ENCODE data around the gene HEATR5B.

HEATR5B gene

GRCh38 chr2:37105150-37105549, 21.0 kb upstream of the HEATR5B start:
- TF ChIP-seq POLR2AphosphoS5 (IDR thresholded peaks at IDR 0.05; ENCODE audit: low read depth, low read length) (no peak), SPI1 (IDR thresholded peaks at IDR 0.05; ENCODE audit: low read depth, low read length) (no peak), PAX5 (IDR thresholded peaks at IDR 0.05; ENCODE audit: insufficient read depth, low read length, severe bottlenecking) (no peak), POU2F2 (IDR thresholded peaks at IDR 0.05; ENCODE audit: low read depth, low read length) (no peak), TAF1 (IDR thresholded peaks at IDR 0.05; ENCODE audit: low read depth, low read length) (no peak), POLR2A (IDR thresholded peaks at IDR 0.05; ENCODE audit: low read depth, low read length) (no peak)
- FAIRE-seq (no peak), DNase-seq (ENCODE audit: insufficient read length, low spot score) (no peak)

- FAIRE-seq (no peak), DNase-seq (ENCODE audit: insufficient read length, low spot score) (no peak)
- TF ChIP-seq POU2F2 (IDR thresholded peaks at IDR 0.05; ENCODE audit: low read depth, low read length) (no peak), PAX5 (IDR thresholded peaks at IDR 0.05; ENCODE audit: insufficient read depth, low read length, severe bottlenecking) (no peak), SPI1 (IDR thresholded peaks at IDR 0.05; ENCODE audit: low read depth, low read length) (no peak), POLR2A (IDR thresholded peaks at IDR 0.05; ENCODE audit: low read depth, low read length) (no peak), TAF1 (IDR thresholded peaks at IDR 0.05; ENCODE audit: low read depth, low read length) (no peak), POLR2AphosphoS5 (IDR thresholded peaks at IDR 0.05; ENCODE audit: low read depth, low read length) (no peak)
These were observed 20.0 kb upstream of the HEATR5B start for GRCh38 chr2:37104178-37104577.

GRCh38 chr2:37102588-37102987, 18.4 kb upstream of the HEATR5B start:
- no peak for FAIRE-seq
- no peak for TF ChIP-seq PAX5 (IDR thresholded peaks at IDR 0.05; ENCODE audit: insufficient read depth, low read length, severe bottlenecking)
- TF ChIP-seq POU2F2 (IDR thresholded peaks at IDR 0.05; ENCODE audit: low read depth, low read length) = no peak
- TF ChIP-seq SPI1 (IDR thresholded peaks at IDR 0.05; ENCODE audit: low read depth, low read length) = no peak
- TF ChIP-seq POLR2A (IDR thresholded peaks at IDR 0.05; ENCODE audit: low read depth, low read length) = no peak
- TF ChIP-seq POLR2AphosphoS5 (IDR thresholded peaks at IDR 0.05; ENCODE audit: low read depth, low read length) = no peak

GRCh38 chr2:37100054-37100453, 15.9 kb upstream of the HEATR5B start:
- no peak for TF ChIP-seq TAF1 (IDR thresholded peaks at IDR 0.05; ENCODE audit: low read depth, low read length)
- TF ChIP-seq POU2F2 (IDR thresholded peaks at IDR 0.05; ENCODE audit: low read depth, low read length) = no peak
- TF ChIP-seq PAX5 (IDR thresholded peaks at IDR 0.05; ENCODE audit: insufficient read depth, low read length, severe bottlenecking) = no peak
- no peak for TF ChIP-seq POLR2A (IDR thresholded peaks at IDR 0.05; ENCODE audit: low read depth, low read length)
- no peak for TF ChIP-seq SPI1 (IDR thresholded peaks at IDR 0.05; ENCODE audit: low read depth, low read length)
- no peak for TF ChIP-seq POLR2AphosphoS5 (IDR thresholded peaks at IDR 0.05; ENCODE audit: low read depth, low read length)
- no peak for DNase-seq (ENCODE audit: insufficient read length, low spot score)
- FAIRE-seq = no peak

More at GRCh38 chr2:37102588-37102987, 18.4 kb upstream of the HEATR5B start:
- DNase-seq (ENCODE audit: insufficient read length, low spot score) = no peak

- DNase-seq (ENCODE audit: insufficient read length, low spot score) = no peak
- no peak for FAIRE-seq
- no peak for TF ChIP-seq TAF1 (IDR thresholded peaks at IDR 0.05; ENCODE audit: low read depth, low read length)
- no peak for TF ChIP-seq POLR2AphosphoS5 (IDR thresholded peaks at IDR 0.05; ENCODE audit: low read depth, low read length)
- no peak for TF ChIP-seq SPI1 (IDR thresholded peaks at IDR 0.05; ENCODE audit: low read depth, low read length)
- TF ChIP-seq POLR2A (IDR thresholded peaks at IDR 0.05; ENCODE audit: low read depth, low read length) = no peak
- no peak for TF ChIP-seq PAX5 (IDR thresholded peaks at IDR 0.05; ENCODE audit: insufficient read depth, low read length, severe bottlenecking)
- TF ChIP-seq POU2F2 (IDR thresholded peaks at IDR 0.05; ENCODE audit: low read depth, low read length) = no peak
These were observed 14.4 kb upstream of the HEATR5B start for GRCh38 chr2:37098416-37099118.

DNA sequence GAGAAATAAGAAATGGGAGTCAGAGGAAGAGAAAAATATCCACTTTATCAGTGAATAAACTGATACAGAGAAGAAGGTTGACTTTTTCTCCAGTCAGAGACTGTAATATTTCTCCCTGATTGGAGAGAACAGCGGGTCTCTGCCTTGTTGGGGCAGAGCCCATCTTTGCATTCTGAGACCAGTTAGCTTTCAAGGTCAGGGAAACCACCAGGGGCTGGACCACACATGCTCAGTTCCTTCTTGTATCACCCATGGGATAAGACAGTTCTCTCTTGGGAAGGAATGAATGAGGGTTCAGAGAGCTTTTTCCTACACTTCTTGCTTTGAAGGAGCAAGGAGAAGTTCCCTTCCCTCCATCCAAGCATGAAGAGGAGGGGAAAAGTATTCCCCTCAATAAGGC, 12.4 kb upstream of the HEATR5B start:
- FAIRE-seq = peak; percentile 40
- 0 out of 2 replicates have a peak, but pooled peaks have one; percentile 26 for TF ChIP-seq SPI1 (IDR thresholded peaks at IDR 0.05; ENCODE audit: low read depth, low read length)
- no peak for TF ChIP-seq TAF1 (IDR thresholded peaks at IDR 0.05; ENCODE audit: low read depth, low read length)
- TF ChIP-seq POU2F2 (IDR thresholded peaks at IDR 0.05; ENCODE audit: low read depth, low read length) = no peak
- TF ChIP-seq POLR2AphosphoS5 (IDR thresholded peaks at IDR 0.05; ENCODE audit: low read depth, low read length) = no peak
- no peak for DNase-seq (ENCODE audit: insufficient read length, low spot score)

- TF ChIP-seq TAF1 (IDR thresholded peaks at IDR 0.05; ENCODE audit: low read depth, low read length) (no peak), POLR2AphosphoS5 (IDR thresholded peaks at IDR 0.05; ENCODE audit: low read depth, low read length) (no peak), POU2F2 (IDR thresholded peaks at IDR 0.05; ENCODE audit: low read depth, low read length) (no peak), PAX5 (IDR thresholded peaks at IDR 0.05; ENCODE audit: insufficient read depth, low read length, severe bottlenecking) (no peak), SPI1 (IDR thresholded peaks at IDR 0.05; ENCODE audit: low read depth, low read length) (peak; percentile 71)
- no peak for DNase-seq (ENCODE audit: insufficient read length, low spot score)
- FAIRE-seq = peak; percentile 48
These were observed 7.7 kb upstream of the HEATR5B start for GRCh38 chr2:37091873-37092272.

- TF ChIP-seq POLR2AphosphoS5 (IDR thresholded peaks at IDR 0.05; ENCODE audit: low read depth, low read length) = peak; percentile 53; the same call in 1 of the 2 replicates
- no peak for TF ChIP-seq PAX5 (IDR thresholded peaks at IDR 0.05; ENCODE audit: insufficient read depth, low read length, severe bottlenecking)
- peak; percentile 41; the same call in 1 of the 2 replicates for TF ChIP-seq POLR2A (IDR thresholded peaks at IDR 0.05; ENCODE audit: low read depth, low read length)
- peak; percentile 99 for TF ChIP-seq SPI1 (IDR thresholded peaks at IDR 0.05; ENCODE audit: low read depth, low read length)
- no peak for TF ChIP-seq TAF1 (IDR thresholded peaks at IDR 0.05; ENCODE audit: low read depth, low read length)
- no peak for TF ChIP-seq POU2F2 (IDR thresholded peaks at IDR 0.05; ENCODE audit: low read depth, low read length)
- FAIRE-seq (peak; percentile 94), DNase-seq (ENCODE audit: insufficient read length, low spot score) (peak; percentile 9)
These were observed 5.9 kb upstream of the HEATR5B start for GRCh38 chr2:37090019-37090477.

- FAIRE-seq = no peak
- no peak for TF ChIP-seq SPI1 (IDR thresholded peaks at IDR 0.05; ENCODE audit: low read depth, low read length)
- DNase-seq (ENCODE audit: insufficient read length, low spot score) = no peak
These were observed 1.6 kb upstream of the HEATR5B start for GRCh38 chr2:37085731-37086147.

- DNase-seq (ENCODE audit: insufficient read length, low spot score) (no peak), FAIRE-seq (no peak)
- TF ChIP-seq PAX5 (IDR thresholded peaks at IDR 0.05; ENCODE audit: insufficient read depth, low read length, severe bottlenecking) (no peak), TAF1 (IDR thresholded peaks at IDR 0.05; ENCODE audit: low read depth, low read length) (no peak), POU2F2 (IDR thresholded peaks at IDR 0.05; ENCODE audit: low read depth, low read length) (no peak), SPI1 (IDR thresholded peaks at IDR 0.05; ENCODE audit: low read depth, low read length) (no peak), POLR2AphosphoS5 (IDR thresholded peaks at IDR 0.05; ENCODE audit: low read depth, low read length) (no peak), POLR2A (IDR thresholded peaks at IDR 0.05; ENCODE audit: low read depth, low read length) (no peak)
These were observed 625 bp upstream of the HEATR5B start for GRCh38 chr2:37084797-37085196.

Measured in GM12891 (cell line).